Stimulated activated CD8-positive, alpha-beta memory T cell treated with anti-CD3 and anti-CD28 coated beads, Interleukin-15, amount 100 ng/mL, for 24 hours (primary cell): ENCODE results near the gene OTUD1.

ENCODE experiments used
- DNase-seq: peaks from one replicate; pipeline ENCODE4 v3.0.0-alpha.2; 2020; ENCODE audit warnings: low read depth

Gene OTUD1

GRCh38 chr10:23467548-23467947 is 28.7 kb downstream of the OTUD1 start:
- no peak for DNase-seq

- DNase-seq: no peak
These were observed 30.8 kb downstream of the OTUD1 start for GRCh38 chr10:23469596-23470237.

GRCh38 chr10:23472181-23472580 is 33.3 kb downstream of the OTUD1 start:
- no peak for DNase-seq

GRCh38 chr10:23474081-23474480 is 35.2 kb downstream of the OTUD1 start:
- no peak for DNase-seq

- DNase-seq: no peak
These were observed 35.8 kb downstream of the OTUD1 start for GRCh38 chr10:23474626-23475025.

GRCh38 chr10:23478570-23478969 is 39.7 kb downstream of the OTUD1 start:
- DNase-seq: no peak

GRCh38 chr10:23479798-23480473 is 41.1 kb downstream of the OTUD1 start:
- no peak for DNase-seq

- DNase-seq: no peak
These were observed 42.6 kb downstream of the OTUD1 start for GRCh38 chr10:23481363-23481961.

- DNase-seq: no peak
These were observed 51.2 kb downstream of the OTUD1 start for GRCh38 chr10:23490115-23490514.
